ENCODE measurements around the gene ARID1B. TPM values are rescaled to one million over a fixed set of nuclear protein-coding genes. Genes with fewer than 3 reads are reported as not detected.

The ARID1B gene
- total RNA-seq, 1 donor from 2014 or later, result 66.3 TPM

DNA sequence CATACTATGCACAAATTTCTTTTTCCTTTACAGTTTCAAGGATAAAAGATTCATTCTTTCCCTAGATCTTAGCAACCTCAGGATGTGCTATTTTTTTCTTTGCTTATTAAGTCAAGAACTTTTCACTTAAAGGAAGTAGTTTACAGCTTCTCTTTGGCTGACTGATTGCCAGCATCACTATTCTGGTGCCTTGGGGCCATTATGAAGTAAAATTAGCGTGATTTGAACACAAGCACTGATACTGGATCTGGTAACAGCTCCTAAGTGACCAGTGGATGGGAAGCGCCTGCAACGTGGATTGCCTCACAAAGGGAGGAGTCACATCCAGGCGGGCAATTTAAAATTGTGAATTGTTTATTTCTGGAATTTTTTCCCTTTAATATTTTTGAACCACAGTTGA lies 147.1 kb downstream of the ARID1B start:
- no peaks in the 10 kb centered on the region for H3K36me3 Mint-ChIP-seq (ENCODE audit: low read depth)
- no peak for DNase-seq (ENCODE audit: low spot score)
- no peaks in the 10 kb centered on the region for H3K27me3 Mint-ChIP-seq (ENCODE audit: low read depth)
- no peaks in the 10 kb centered on the region for H3K9me3 Mint-ChIP-seq
- peaks cover 22% of the 10 kb centered on the region for H3K4me1 Mint-ChIP-seq (ENCODE audit: low read depth)
- H3K27ac Mint-ChIP-seq, result no peak overlapping the region
- no peak overlapping the region for H3K4me3 Mint-ChIP-seq (ENCODE audit: low read depth)
- intact Hi-C loops (cut with micrococcal nuclease), result no loop called here

DNA sequence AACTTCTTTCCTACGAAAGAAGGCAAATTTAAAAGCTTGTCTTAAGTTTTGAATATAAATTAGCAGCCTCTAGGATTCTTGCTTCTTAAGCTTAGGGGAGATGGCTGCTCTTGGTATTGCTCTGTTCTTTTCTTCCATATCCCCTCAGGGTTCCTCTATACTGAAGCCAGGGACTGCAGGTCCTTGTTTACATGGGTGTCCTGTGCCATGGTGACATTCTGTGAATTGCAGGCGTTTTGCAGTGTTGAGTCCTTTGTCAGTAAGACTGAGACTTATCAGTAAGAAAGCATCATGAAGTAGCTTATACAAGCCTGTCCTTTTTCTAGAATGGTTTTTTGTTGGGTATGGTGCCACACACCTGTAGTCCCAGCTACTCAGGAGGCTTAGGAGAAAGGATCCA lies 147.8 kb downstream of the ARID1B start:
- intact Hi-C loops (cut with micrococcal nuclease), result loop anchor here (5.0 kb wide), 1 partner anchor 238 kb away; no protein-coding TSS in a partner anchor
- Mint-ChIP-seq H3K4me3 (ENCODE audit: low read depth) (no peak overlapping the region), H3K9me3 (no peaks in the 10 kb centered on the region), H3K27me3 (ENCODE audit: low read depth) (no peaks in the 10 kb centered on the region), H3K36me3 (ENCODE audit: low read depth) (no peaks in the 10 kb centered on the region), H3K4me1 (ENCODE audit: low read depth) (peaks cover 28% of the 10 kb centered on the region), H3K27ac (no peak overlapping the region)
- DNase-seq (ENCODE audit: low spot score), result no peak

DNA sequence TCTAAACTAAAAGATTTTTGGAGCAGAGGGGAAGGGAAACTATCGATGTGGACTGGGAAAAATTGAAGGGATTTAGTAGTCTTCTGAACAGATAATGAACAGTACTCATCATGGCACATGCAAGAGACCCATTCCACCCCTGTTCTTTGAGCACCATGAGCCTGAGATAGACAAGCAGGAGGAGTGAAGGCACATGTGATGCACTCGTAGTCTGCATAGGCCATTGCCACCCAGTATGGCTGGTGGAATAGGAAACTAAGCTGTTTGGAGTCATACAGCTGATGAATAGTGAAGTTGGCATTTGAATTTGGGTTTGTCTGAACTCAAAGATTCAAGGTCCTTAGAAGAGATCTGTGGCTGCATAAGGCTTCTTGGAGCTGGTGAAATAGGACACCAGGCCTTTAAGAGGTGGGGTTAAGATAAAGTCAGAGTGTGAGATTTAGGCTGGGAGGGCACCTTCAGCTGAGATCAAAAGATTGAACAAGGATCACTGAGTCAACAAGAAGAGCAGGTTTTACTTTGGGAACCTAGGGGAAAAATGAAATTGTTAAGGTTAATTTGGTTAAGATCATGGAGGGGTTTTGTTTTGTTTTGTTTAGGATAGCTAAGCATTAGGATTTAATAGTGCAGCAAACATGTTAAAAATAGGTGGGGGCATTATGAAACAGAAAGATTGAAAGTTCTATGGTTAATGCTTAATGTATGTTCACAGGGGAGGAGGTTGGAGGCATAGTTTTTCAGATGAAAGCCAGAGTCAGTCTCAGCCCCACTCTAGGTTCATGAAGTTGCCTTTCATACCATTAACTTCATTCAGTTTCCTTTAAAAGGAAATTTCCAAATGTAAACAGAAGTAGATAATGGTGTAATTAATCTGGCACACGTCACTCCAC lies 148.8 kb downstream of the ARID1B start:
- no peaks in the 10 kb centered on the region for H3K36me3 Mint-ChIP-seq (ENCODE audit: low read depth)
- no peak overlapping the region for H3K4me3 Mint-ChIP-seq (ENCODE audit: low read depth)
- H3K27ac Mint-ChIP-seq, result peak overlapping the region; percentile 47
- H3K4me1 Mint-ChIP-seq (ENCODE audit: low read depth), result peaks cover 33% of the 10 kb centered on the region
- intact Hi-C loops (cut with micrococcal nuclease), result loop anchor here (5.0 kb wide), 1 partner anchor 239 kb away; no protein-coding TSS in a partner anchor
- no peaks in the 10 kb centered on the region for H3K27me3 Mint-ChIP-seq (ENCODE audit: low read depth)
- DNase-seq (ENCODE audit: low spot score), result no peak
- no peaks in the 10 kb centered on the region for H3K9me3 Mint-ChIP-seq

DNA sequence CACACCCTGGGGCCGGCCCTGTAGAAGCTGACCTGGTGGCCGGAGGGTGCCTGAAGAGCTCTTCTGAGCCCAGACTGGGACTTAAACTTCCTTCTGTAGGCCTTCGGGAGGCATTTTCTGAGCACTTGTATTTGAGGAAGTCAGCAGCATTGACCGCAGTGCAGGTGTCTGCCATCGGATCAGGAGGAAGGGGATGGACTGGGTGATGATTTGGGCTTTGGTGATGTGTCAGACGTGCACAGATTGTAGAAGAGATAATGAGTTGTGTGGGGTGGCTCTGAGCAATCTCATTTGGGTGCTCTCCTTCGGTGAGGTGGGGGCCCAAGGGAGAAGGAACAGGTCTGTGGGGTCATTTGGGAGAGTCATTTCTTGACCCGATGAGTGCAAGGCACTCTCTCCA lies 150.9 kb downstream of the ARID1B start:
- peaks cover 47% of the 10 kb centered on the region for H3K4me1 Mint-ChIP-seq (ENCODE audit: low read depth)
- no peaks in the 10 kb centered on the region for H3K27me3 Mint-ChIP-seq (ENCODE audit: low read depth)
- intact Hi-C loops (cut with micrococcal nuclease), result loop anchor here (1.0 to 5.0 kb wide), 3 partner anchors 30 to 241 kb away; no protein-coding TSS in a partner anchor
- H3K27ac Mint-ChIP-seq, result peak overlapping the region; percentile 81
- H3K9me3 Mint-ChIP-seq, result no peaks in the 10 kb centered on the region
- H3K4me3 Mint-ChIP-seq (ENCODE audit: low read depth), result peak overlapping the region; percentile 1
- no peaks in the 10 kb centered on the region for H3K36me3 Mint-ChIP-seq (ENCODE audit: low read depth)
- DNase-seq (ENCODE audit: low spot score), result no peak

DNA sequence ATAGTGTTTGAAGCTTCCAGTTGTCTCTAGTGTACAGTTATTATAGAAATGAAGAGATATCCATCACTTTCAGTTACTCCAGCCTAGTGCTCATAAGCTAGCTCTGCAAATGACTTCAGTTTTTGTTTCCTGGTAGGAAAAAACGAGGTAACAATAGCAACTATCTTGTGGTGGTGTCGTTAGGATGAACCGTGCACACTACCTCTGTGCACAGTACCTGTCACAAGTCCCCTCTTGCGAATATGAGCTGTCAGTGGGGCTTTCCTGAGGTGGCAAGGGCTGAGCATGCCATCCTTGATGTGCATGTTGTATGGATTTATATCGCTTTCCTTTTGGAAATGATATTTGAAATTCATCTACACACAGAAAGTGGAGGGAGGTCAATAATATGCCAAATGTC lies 151.8 kb downstream of the ARID1B start:
- Mint-ChIP-seq H3K27ac (peak overlapping the region; percentile 72), H3K27me3 (ENCODE audit: low read depth) (no peaks in the 10 kb centered on the region), H3K9me3 (no peaks in the 10 kb centered on the region), H3K4me1 (ENCODE audit: low read depth) (peaks cover 51% of the 10 kb centered on the region), H3K4me3 (ENCODE audit: low read depth) (no peak overlapping the region), H3K36me3 (ENCODE audit: low read depth) (no peaks in the 10 kb centered on the region)
- intact Hi-C loops (cut with micrococcal nuclease), result loop anchor here (1.0 to 5.0 kb wide), 4 partner anchors 29 to 242 kb away; no protein-coding TSS in a partner anchor
- DNase-seq (ENCODE audit: low spot score), result no peak

DNA sequence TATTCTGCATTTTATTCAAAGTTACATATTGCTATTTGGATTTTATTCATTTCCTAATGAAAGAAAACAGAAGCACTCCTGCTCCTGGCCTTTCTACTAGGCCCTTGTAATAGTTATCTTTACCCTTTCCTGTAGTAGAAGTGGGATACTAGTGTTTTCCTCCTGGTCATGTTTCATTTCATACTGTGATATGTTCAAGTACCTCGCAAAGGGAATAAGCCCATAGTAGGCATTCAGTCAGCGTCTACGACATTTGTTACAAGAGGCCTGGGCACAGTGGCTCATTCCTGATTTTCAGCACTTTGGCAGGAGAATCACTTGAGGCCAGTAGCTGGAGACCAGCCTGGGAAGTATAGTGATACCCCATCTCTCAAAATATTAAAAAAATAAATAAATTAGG lies 154.1 kb downstream of the ARID1B start:
- no peak for DNase-seq (ENCODE audit: low spot score)
- intact Hi-C loops (cut with micrococcal nuclease), result no loop called here
- Mint-ChIP-seq H3K9me3 (no peaks in the 10 kb centered on the region), H3K4me1 (ENCODE audit: low read depth) (peaks cover 44% of the 10 kb centered on the region), H3K27me3 (ENCODE audit: low read depth) (no peaks in the 10 kb centered on the region), H3K36me3 (ENCODE audit: low read depth) (peaks cover 8% of the 10 kb centered on the region), H3K4me3 (ENCODE audit: low read depth) (no peak overlapping the region), H3K27ac (no peak overlapping the region)

DNA sequence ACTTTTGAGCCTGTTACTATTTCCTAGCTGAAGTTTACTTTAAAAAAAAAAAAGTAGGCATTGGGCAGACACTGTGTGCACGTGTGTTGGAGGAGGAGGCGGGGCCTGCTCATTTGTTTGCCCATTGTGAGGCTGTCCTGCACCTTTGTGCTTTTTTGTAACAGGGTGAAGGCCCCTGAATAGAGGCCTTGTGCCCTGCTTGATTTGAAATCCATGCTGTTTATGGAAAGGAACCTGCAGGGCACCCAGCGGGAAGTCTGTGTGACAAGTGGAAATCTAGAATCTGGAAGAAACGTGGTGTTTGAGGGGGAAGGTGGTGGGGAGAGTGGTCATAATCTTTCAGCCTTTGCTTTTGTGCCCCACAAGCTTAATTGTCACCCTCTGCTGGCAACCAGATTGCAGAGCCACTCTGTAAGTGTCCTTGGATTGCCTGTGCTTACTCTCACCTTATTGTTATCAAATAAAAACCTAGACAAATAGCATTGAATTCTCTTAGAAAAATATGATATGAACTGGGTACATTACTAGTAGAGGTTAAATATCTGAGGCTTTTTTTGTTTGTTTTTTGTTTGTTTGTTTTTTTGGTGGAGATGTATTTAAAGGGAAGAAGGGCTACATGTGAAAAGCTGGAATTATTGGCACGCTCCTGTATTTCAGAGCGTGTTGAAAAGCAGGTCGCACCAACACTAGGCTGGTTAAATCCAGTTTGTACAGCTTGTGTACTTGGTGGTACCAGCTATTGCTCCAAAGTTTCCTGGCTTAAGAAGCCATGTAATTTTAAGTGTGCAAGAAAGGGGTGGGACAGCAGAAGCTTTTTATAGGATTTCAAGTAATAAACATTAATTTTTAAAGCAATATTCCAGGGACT lies 156.3 kb downstream of the ARID1B start:
- H3K36me3 Mint-ChIP-seq (ENCODE audit: low read depth), result peaks cover 13% of the 10 kb centered on the region
- H3K4me3 Mint-ChIP-seq (ENCODE audit: low read depth), result no peak overlapping the region
- H3K9me3 Mint-ChIP-seq, result no peaks in the 10 kb centered on the region
- no peak for DNase-seq (ENCODE audit: low spot score)
- peak overlapping the region; percentile 20 for H3K27ac Mint-ChIP-seq
- intact Hi-C loops (cut with micrococcal nuclease), result loop anchor here (2.0 kb wide), 1 partner anchor 153 kb away; no protein-coding TSS in a partner anchor
- no peaks in the 10 kb centered on the region for H3K27me3 Mint-ChIP-seq (ENCODE audit: low read depth)
- H3K4me1 Mint-ChIP-seq (ENCODE audit: low read depth), result peaks cover 38% of the 10 kb centered on the region

DNA sequence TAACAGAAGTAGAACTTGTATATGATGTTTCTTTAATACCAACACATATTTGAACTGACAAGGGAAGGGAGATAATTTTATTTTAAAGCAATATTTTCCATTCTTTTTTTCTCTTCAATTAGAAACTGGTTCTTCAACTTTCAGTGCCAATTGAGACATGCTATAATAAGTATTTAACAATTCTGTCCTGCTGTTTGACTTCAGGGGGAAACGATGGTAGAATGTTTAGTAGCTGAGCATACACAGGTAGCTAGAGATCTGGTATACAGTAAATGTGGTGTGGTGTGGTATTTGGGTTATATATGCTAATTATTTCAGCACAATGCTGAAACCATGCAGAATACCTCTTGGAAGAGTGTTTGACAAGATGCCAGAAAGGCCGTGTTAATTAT lies 156.9 kb downstream of the ARID1B start:
- Mint-ChIP-seq H3K9me3 (no peaks in the 10 kb centered on the region), H3K27ac (no peak overlapping the region), H3K27me3 (ENCODE audit: low read depth) (no peaks in the 10 kb centered on the region), H3K36me3 (ENCODE audit: low read depth) (peaks cover 13% of the 10 kb centered on the region), H3K4me1 (ENCODE audit: low read depth) (peaks cover 32% of the 10 kb centered on the region), H3K4me3 (ENCODE audit: low read depth) (no peak overlapping the region)
- intact Hi-C loops (cut with micrococcal nuclease), result no loop called here
- no peak for DNase-seq (ENCODE audit: low spot score)

DNA sequence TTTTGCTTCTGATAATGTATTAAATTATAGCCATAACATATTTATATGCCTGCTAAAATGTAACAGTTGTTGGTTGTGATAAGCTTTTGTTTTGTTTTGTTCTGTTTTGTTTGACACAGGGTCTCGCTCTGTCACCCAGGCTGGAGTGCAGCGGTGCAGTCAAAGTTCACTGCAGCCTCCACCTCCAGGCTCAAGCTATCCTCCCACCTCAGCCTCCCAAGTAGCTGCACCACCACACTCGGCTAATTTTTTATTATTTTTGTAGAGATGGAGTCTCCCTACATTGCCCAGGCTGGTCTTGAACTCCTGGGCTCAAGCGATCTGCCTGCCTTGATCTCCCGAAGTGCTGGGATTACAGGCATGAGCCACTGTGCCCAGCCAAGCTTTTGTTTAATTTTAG lies 157.8 kb downstream of the ARID1B start:
- Mint-ChIP-seq H3K36me3 (ENCODE audit: low read depth) (peaks cover 13% of the 10 kb centered on the region), H3K9me3 (no peaks in the 10 kb centered on the region), H3K27me3 (ENCODE audit: low read depth) (no peaks in the 10 kb centered on the region), H3K27ac (no peak overlapping the region), H3K4me1 (ENCODE audit: low read depth) (peaks cover 25% of the 10 kb centered on the region), H3K4me3 (ENCODE audit: low read depth) (no peak overlapping the region)
- DNase-seq (ENCODE audit: low spot score), result no peak
- intact Hi-C loops (cut with micrococcal nuclease), result no loop called here

DNA sequence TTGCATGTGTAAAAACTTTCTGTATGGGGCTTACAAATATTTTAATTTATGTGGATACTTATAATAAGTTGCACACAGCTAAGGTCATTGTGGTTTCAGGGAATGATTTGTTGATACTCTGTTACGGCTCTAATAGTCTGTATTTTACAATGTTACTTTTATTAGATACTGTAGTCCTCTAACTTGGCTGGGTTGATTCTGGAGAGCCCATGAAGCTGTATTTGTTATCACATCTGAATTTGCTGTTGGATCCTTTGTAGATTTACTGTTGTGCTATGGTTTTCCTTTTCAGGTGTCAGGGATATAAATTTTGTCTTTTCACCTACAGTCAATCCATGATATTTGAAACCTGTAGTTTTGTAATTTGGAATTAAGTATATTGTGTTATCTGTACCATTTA lies 161.0 kb downstream of the ARID1B start:
- Mint-ChIP-seq H3K27ac (no peak overlapping the region), H3K9me3 (no peaks in the 10 kb centered on the region), H3K4me1 (ENCODE audit: low read depth) (peaks cover 8% of the 10 kb centered on the region), H3K27me3 (ENCODE audit: low read depth) (no peaks in the 10 kb centered on the region), H3K36me3 (ENCODE audit: low read depth) (peaks cover 13% of the 10 kb centered on the region), H3K4me3 (ENCODE audit: low read depth) (no peak overlapping the region)
- no peak for DNase-seq (ENCODE audit: low spot score)
- intact Hi-C loops (cut with micrococcal nuclease), result no loop called here

DNA sequence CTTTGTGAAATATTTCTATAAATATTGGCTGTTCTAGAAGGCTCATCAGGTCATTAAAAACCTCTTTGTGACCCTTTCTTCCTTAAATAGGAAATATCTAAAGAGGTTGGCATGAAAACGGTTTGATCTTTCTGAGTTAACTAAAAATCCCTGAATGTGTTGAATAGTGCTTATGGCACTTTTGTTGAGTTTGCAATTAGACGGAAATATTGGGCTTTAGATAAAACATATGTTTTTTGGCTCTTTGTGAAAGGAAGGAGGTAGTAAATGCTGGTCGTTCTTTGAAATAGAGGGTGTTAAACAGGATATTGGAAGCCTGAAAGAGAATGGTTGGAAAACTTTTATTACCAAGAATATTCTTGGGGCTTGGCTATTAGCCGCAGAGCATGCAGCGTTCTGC lies 163.0 kb downstream of the ARID1B start:
- Mint-ChIP-seq H3K27ac (no peak overlapping the region), H3K36me3 (ENCODE audit: low read depth) (peaks cover 12% of the 10 kb centered on the region), H3K27me3 (ENCODE audit: low read depth) (no peaks in the 10 kb centered on the region), H3K4me3 (ENCODE audit: low read depth) (no peak overlapping the region), H3K9me3 (no peaks in the 10 kb centered on the region), H3K4me1 (ENCODE audit: low read depth) (peaks cover 6% of the 10 kb centered on the region)
- no peak for DNase-seq (ENCODE audit: low spot score)
- intact Hi-C loops (cut with micrococcal nuclease), result no loop called here

DNA sequence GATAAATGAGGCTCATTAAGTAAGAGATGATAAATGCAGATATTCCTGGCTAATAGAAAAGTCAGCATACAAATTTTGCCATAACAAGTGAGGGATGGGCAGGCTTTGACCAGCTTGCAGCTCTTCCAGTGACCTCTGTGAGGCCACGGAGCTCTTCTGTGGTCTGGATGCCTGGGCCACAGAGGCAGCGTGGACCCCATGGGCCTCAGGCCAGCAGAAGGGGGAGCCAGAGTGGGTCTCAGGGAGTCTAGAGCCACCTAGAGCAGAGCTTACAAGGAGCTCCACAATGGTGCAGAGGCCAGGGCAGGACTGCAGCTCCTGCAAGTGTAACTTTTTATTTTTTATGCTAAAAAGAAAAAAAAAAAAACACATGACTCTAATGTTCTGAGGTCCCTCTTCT lies 165.1 kb downstream of the ARID1B start:
- no peak for DNase-seq (ENCODE audit: low spot score)
- H3K9me3 Mint-ChIP-seq, result no peaks in the 10 kb centered on the region
- H3K27ac Mint-ChIP-seq, result no peak overlapping the region
- no peaks in the 10 kb centered on the region for H3K36me3 Mint-ChIP-seq (ENCODE audit: low read depth)
- no peaks in the 10 kb centered on the region for H3K27me3 Mint-ChIP-seq (ENCODE audit: low read depth)
- intact Hi-C loops (cut with micrococcal nuclease), result no loop called here
- no peak overlapping the region for H3K4me3 Mint-ChIP-seq (ENCODE audit: low read depth)
- H3K4me1 Mint-ChIP-seq (ENCODE audit: low read depth), result peaks cover 10% of the 10 kb centered on the region

DNA sequence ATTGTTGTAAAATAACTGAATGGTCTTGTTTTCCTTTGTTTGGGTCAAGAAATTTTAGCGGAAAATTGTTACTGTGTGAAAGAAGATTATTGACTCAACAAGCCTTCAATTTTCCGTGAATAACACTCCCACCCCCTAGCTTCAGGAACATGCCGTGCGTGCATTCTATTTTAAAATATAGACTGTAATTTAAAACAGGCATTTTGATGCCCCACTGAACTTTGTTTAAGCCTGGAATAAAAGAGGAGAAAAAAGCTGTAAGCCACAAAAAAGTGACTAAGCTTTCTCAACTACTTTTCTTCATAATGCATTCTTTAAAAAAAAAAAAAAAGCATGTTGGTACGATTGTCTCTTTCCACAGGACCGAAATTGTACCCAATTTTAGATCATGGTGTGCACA lies 166.0 kb downstream of the ARID1B start:
- no peak for DNase-seq (ENCODE audit: low spot score)
- Mint-ChIP-seq H3K4me1 (ENCODE audit: low read depth) (peaks cover 10% of the 10 kb centered on the region), H3K9me3 (no peaks in the 10 kb centered on the region), H3K4me3 (ENCODE audit: low read depth) (no peak overlapping the region), H3K36me3 (ENCODE audit: low read depth) (no peaks in the 10 kb centered on the region), H3K27ac (no peak overlapping the region), H3K27me3 (ENCODE audit: low read depth) (no peaks in the 10 kb centered on the region)
- intact Hi-C loops (cut with micrococcal nuclease), result no loop called here

All from activated T-helper 2 cell treated with anti-CD3 and anti-CD28 coated beads, Interferon-gamma antibody, Interleukin-2, Interleukin-4, amounts not matched to agents 10 μg/mL and 5 μg/mL and 100 μg/mL, durations not matched to agents 14 hours and 24 hours and 36 hours (primary cell).